Measurements from ENCODE around the gene TUBGCP6.
A peak's percentile ranks its signal among the peaks of the same experiment; 100 is the strongest.

The TUBGCP6 gene

DNA sequence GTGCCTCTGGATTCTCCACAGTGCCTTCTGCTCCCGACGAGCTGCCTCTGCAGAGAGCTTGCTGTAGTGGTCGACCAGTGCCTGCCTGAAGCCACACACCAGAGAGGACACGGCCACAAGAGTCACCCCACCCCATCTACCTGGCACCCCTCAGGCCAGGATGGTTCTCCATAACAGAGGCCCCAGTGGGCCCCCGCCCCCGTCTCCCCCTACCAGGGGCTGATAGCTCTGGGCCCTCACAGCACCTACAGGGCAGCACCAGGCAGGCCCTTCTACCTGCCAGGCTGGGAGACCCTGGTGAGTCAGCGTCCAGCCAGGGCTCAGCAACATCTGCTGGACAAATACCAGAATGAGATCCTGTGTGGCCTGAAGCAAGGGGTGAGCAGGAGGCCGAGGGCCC, 22.3 kb downstream of the TUBGCP6 start:
- no peak for DNase-seq

DNA sequence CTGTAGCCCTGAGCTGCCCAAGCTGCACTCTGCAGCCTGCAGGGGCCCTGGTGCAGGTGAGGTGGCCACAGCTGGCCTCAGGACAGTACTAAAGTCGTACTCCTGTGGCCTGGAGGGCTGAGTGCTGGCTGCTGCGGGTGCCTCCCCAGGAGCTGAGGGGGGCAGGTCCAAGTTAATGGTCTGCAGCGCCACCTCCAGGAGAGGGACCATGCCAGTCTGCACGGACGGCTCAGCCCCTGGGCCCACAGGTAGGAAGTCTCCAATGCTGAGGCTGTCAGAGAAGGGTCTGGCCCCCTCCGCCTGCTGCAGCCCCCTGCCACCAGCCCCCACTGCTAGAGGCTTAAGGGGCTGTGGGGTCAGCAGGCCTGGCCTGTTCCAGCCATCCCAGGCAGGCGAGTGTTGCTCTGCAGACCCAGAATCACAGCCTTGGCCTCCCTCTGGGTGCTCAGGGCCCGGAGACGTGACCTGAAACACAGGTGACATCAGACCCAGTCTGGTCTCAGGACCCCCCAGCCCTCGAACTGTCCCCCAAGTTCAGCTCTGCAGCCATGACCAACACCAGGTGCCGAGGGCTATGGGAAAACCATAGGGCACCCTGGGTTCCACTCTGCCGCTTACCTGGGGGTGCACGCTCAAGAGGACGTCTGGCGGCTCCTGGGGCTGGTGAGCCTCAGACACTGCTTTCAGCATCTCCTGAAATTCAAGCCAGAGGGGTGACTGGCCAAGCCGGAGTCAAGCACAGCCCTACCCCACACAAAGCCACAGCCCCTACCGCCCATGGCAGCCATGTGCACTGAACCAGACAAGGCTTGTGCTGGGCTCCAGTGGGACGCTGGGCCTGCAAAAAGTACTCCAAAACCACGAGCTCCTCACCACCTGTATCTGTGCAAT, 23.2 kb downstream of the TUBGCP6 start:
- DNase-seq: no peak

- DNase-seq: no peak
These were observed 24.0 kb downstream of the TUBGCP6 start for GRCh38 chr22:50220603-50221409.

GRCh38 chr22:50219800-50220602, 24.8 kb downstream of the TUBGCP6 start:
- no peak for DNase-seq

- peak; percentile 74 for DNase-seq
These were observed 25.7 kb downstream of the TUBGCP6 start for GRCh38 chr22:50218996-50219727.

DNA sequence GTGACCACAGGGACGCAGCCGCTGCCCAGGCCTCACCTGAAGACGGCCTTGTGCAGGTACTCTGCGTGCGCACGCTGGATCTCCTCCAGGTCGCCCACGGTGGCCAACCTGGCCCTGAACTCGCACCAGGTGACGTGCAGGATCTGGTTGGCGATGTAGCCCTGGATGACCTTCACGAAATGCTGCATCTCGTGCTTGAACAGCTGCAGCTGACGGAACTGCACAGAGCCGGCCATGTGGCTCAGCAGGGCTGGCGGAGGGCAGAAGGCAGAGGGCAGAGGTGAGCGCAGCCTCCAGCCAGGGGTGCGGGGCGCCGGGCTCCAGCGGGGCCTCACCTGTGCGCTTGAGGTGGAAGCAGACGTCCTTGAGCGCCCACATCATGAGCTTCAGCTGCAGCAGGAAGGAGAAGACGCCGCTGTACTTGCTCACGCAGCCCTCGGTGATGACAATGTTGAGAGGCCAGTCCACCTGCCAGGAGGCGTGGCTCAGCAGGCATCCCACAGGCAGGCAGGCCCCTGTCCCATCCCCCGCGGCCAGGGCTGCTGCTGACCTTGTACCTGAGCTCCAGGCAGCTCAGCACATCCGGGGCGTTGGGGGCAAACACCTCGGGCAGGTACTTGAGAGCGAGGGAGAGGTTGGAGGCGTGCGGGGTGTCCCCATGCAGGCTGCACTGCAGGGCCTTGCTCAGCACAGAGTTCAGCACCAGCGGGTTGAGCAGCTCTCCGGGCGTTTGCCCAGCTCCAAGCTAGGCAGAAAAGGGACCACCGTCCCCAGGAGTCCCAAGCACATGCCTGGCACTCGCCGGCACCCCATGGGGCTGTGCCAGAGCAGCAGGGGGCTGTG, 26.4 kb downstream of the TUBGCP6 start:
- no peak for DNase-seq

DNA sequence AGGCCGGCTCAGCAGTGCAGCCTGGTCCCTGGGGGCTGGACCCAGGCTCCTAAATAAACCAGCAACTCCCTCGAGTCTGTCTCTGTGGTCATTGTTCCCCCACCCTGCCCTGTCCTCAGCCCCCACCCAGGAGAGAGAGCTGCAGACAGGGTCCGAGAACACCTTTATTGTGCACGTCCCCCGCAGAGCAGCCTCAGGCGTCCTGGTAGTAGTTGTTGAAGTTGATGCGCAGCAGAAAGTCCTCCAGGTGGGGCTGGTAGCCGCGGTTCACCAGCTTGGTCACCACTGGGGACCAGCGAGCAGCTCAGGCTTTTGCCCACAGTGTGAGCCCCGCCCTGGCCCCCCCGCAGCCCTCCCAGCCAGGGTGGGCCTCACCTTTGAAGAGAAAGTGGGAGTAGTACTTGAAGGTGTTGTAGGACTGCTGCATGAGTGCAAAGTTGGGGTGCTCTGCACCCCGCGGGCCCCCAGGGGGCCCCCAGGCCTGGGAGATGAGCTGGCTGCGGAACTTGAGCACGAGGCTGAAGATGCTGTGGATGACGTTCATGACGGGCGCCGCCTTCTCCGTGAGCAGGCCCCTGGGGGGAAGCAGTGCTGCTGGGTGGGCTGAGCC, 27.2 kb downstream of the TUBGCP6 start:
- DNase-seq: no peak

- no peak for DNase-seq
These were observed 27.9 kb downstream of the TUBGCP6 start for GRCh38 chr22:50216684-50217520.

- no peak for DNase-seq
These were observed 28.7 kb downstream of the TUBGCP6 start for GRCh38 chr22:50216055-50216683.

DNA sequence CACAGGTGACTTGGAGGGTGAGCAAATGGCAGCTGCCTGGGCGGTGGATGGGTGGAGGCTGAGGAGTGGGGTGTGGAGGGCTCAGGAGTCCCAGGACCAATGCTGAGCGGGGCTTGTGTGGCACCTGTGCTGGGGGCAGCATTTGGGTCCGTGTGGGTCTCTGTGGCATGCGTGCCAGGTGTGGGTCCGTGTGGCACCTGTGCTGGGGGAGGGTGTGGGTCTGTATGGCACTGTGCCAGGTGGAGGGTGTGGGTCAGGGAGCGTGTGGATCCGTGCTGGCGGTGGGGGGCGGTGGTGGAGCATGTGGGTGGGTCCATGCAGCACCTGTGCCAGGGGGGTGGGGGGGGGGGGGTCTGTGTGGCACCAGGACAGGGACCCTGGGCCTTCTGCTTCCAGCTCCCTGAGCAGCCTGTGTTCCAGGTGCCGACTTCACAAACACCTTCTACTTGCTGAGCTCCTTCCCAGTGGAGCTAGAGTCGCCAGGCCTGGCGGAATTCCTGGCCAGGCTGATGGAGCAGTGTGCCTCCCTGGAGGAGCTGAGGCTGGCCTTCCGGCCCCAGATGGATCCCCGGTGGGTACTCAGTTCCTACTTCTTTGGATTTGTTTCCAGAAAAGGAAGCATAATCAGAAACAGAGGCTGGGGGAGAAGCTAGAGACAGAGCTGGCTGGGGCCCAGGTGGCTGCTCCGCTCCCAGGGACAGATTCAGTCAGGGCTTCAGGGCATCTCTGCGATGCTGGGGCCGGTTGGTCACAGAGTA, 29.3 kb downstream of the TUBGCP6 start:
- no peak for DNase-seq

DNA sequence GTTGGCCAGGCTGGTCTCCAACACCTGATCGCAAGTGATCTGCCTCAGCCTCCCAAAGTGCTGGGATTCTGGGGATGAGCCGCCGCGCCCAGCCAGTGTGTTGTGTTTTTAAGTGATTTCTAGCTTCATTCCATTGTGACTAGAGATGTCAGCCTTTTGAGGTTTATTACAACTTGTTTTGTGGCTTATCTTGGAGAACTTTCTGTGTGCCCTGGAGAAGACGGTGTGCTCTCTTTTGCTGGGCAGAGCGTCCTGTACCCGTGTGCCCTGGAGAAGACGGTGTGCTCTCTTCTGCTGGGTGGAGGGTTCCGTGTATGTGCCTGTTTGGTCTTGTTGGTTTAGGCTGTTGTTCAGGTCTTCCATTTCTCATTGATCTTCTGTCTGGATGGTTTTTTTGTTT, 31.6 kb downstream of the TUBGCP6 start:
- DNase-seq: no peak

DNA sequence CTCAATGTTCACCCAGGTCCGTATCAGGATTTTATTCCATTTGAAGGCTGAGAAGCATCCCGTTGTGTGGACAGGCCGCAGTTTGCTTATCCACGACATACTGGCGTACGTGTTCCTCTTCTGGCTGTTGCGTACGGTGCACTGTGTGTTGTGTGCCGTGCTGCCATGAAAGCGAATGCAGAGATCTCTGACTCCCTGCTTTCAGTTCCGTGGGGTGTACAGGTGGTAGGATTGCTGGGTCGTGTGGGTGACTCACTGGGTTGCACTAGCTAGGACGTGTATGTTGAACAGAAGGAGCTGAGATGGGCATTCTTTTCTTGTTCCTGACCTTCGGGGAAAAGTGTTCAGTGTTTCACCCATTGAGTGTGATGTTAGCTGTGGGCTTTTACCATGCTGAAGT, 33.7 kb downstream of the TUBGCP6 start:
- no peak for DNase-seq

- DNase-seq: no peak
These were observed 34.3 kb downstream of the TUBGCP6 start for GRCh38 chr22:50210378-50211139.

- peak; percentile 52 for DNase-seq
These were observed 34.9 kb downstream of the TUBGCP6 start for GRCh38 chr22:50209893-50210292.

DNA sequence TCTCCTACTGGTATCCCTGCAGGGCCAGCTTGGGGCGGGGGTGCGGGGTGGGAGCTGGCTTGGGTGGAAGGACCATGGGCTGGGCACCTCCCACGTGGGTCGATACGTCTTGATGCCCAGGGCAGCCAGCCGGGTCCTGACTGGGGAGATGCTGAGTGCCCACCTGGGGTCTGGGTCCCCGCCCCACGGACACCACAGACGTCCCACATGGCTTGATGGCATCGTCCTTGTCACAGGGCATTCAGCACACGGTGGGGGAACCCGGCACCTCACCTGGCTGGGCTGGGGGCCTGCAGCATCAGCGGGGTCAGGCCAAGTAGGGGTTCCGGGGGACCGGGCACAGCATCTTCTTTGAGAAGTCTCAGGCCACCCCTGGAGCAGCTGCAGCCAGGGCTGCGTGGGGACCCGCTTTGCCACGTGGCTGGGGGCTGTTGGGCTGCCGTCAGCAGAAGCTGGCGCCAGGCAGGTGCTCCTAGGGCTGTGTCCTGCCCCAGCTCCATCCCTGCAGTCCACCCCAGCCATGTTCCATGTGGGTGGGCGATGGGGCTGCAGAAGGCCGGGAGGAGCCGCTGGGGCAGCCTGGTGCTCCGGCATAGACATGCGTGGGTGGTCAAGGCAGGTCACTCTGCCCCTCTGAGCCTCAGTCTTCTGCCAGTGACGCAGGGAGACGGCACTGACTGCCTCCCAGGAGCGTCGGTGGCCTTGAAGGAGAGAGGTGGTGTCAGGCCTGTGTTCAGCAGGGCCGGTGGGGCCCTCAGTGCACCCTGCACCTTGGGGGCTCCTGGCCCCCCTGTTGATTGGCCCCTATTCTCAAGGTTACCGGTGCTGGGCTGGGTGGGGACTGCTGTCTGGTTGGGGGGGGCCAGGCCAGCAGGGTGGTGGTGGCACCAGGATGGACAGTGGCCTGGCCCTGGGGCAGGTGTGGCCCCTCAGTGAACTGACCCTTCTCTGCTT, 35.6 kb downstream of the TUBGCP6 start:
- no peak for DNase-seq

- DNase-seq: no peak
These were observed 36.3 kb downstream of the TUBGCP6 start for GRCh38 chr22:50208430-50208938.
